HepG2 (cell line): Measurements from ENCODE around the gene GDI1.

Experiments used
- ARHGAP35 ChIP-seq: sonication (generic); formaldehyde crosslinking; IDR thresholded peaks from 2 replicates; pipeline ENCODE4 v1.9.0; 2022; ENCODE audit warnings: mild to moderate bottlenecking, inconsistent platforms, moderate library complexity, missing genetic modification reagents, borderline replicate concordance
- ATRX ChIP-seq: sonication (generic); formaldehyde crosslinking; IDR thresholded peaks from 2 replicates; pipeline ENCODE4 v1.4.0; 2020; ENCODE audit warnings: missing genetic modification reagents, borderline replicate concordance
- EP300 ChIP-seq, 3 experiments: sonication (generic) in 1 of 3; formaldehyde crosslinking in 1 of 3; IDR thresholded peaks; 2 replicates each; pipeline versions ENCODE4 v1.5.1 to v1.6.1; 2011 to 2020; ENCODE audit warnings: low read depth in 2 of 3, low read length in 2 of 3, borderline replicate concordance in 1 of 3, improper control_type of control experiment in 1 of 3, mild to moderate bottlenecking in 1 of 3, missing genetic modification reagents in 1 of 3, moderate library complexity in 1 of 3
- GABPA ChIP-seq, 2 experiments: IDR thresholded peaks; 2 replicates each; pipeline ENCODE4 v1.6.1; 2011 to 2016; ENCODE audit warnings: low read depth in 2 of 2, low read length in 1 of 2, missing biosample characterization in 1 of 2, missing genetic modification characterization in 1 of 2
- GTF2F1 ChIP-seq: fragments of 150-350 bp; IDR thresholded peaks from 2 replicates; pipeline ENCODE4 v1.6.1; 2014; ENCODE audit warnings: low read length
- SP5 ChIP-seq: IDR thresholded peaks from 2 replicates; pipeline ENCODE4 v1.6.1; 2016; ENCODE audit warnings: low read depth, borderline replicate concordance
- SUZ12 ChIP-seq: fragments of 150-350 bp; IDR thresholded peaks from 2 replicates; pipeline ENCODE4 v1.6.1; 2014; ENCODE audit warnings: low read depth, low read length
- ZSCAN22 ChIP-seq: sonication (generic); formaldehyde crosslinking; IDR thresholded peaks from 2 replicates; pipeline ENCODE4 v1.4.0; 2020; ENCODE audit warnings: mild to moderate bottlenecking, missing genetic modification reagents
- TF ChIP-seq, protein P1 (sequence below): sonication (generic); formaldehyde crosslinking; IDR thresholded peaks from 2 replicates; pipeline ENCODE4 v1.5.0; 2020; ENCODE audit warnings: mild to moderate bottlenecking, missing genetic modification reagents, moderate library complexity

DNA sequence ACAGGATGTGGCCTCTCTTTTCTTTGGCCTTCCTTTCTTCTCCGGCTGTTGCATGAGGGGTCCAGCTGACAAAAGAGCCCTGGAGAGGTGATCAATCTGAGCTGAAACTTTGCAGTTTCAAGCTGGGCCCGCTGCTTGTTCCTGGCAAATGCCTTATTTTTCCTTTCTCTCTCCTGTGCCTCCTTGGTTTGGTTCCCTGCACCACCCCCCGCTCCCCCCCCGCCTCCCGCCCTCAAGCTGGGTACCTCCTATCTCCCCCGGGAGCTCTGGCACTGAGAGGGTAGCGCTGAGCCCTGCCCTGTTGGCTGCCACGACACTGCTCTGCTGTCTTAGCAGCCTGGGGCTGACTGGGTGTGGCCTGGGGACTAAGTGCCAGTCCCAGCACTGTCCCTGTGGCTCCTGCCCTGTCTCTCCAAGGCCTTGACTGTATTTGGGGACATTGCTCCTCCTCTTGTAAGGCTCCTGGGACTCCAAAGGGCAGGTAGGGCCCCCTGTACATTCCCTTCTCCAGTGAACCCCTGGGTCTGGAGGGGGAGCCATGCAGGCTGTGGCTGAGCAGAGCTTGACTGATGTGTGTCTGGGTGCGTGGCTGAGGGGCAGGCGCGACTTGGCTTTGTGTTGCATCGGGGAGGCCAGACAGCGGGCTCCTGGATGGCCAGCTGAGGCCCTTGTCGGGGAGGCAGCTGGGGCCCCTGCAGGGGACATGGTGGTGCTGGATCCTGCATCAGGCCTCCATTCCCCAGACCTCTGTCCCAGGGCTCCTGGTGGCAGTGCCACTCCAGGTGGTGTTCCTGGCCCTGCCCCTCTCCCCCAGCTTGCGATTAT is 22.2 kb downstream of the GDI1 start:
- TF ChIP-seq SUZ12 (no peak), ARHGAP35 (CRISPR knock-in tag) (no peak), SP5 (CRISPR knock-in tag) (no peak), GABPA (IDR thresholded peaks at IDR 0.05; ENCODE audit: low read depth, low read length) (no peak), GABPA (CRISPR knock-in tag; IDR thresholded peaks at IDR 0.05; ENCODE audit: low read depth) (no peak), GTF2F1 (no peak), EP300 (IDR thresholded peaks at IDR 0.05; ENCODE audit: low read depth in 2 of 2, low read length in 2 of 2) (no peak), EP300 (CRISPR knock-in tag; IDR thresholded peaks at IDR 0.05; ENCODE audit: borderline replicate concordance) (no peak), ZSCAN22 (CRISPR knock-in tag) (no peak), ATRX (CRISPR knock-in tag) (no peak)
- TF ChIP-seq, protein P1, sequence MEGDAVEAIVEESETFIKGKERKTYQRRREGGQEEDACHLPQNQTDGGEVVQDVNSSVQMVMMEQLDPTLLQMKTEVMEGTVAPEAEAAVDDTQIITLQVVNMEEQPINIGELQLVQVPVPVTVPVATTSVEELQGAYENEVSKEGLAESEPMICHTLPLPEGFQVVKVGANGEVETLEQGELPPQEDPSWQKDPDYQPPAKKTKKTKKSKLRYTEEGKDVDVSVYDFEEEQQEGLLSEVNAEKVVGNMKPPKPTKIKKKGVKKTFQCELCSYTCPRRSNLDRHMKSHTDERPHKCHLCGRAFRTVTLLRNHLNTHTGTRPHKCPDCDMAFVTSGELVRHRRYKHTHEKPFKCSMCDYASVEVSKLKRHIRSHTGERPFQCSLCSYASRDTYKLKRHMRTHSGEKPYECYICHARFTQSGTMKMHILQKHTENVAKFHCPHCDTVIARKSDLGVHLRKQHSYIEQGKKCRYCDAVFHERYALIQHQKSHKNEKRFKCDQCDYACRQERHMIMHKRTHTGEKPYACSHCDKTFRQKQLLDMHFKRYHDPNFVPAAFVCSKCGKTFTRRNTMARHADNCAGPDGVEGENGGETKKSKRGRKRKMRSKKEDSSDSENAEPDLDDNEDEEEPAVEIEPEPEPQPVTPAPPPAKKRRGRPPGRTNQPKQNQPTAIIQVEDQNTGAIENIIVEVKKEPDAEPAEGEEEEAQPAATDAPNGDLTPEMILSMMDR (CRISPR knock-in tag) = no peak
